8988T (cell line): Measurements from ENCODE around the gene CERKL.
"Not testable (repeated sequence)": the region's sequence is repeated elsewhere in the genome, so short reads cannot be mapped to it uniquely, and the experiment has no call there.

ENCODE experiments used
- DNase-seq: peaks from one replicate; pipeline ENCODE4 v3.0.0; 2011

The CERKL gene

DNA sequence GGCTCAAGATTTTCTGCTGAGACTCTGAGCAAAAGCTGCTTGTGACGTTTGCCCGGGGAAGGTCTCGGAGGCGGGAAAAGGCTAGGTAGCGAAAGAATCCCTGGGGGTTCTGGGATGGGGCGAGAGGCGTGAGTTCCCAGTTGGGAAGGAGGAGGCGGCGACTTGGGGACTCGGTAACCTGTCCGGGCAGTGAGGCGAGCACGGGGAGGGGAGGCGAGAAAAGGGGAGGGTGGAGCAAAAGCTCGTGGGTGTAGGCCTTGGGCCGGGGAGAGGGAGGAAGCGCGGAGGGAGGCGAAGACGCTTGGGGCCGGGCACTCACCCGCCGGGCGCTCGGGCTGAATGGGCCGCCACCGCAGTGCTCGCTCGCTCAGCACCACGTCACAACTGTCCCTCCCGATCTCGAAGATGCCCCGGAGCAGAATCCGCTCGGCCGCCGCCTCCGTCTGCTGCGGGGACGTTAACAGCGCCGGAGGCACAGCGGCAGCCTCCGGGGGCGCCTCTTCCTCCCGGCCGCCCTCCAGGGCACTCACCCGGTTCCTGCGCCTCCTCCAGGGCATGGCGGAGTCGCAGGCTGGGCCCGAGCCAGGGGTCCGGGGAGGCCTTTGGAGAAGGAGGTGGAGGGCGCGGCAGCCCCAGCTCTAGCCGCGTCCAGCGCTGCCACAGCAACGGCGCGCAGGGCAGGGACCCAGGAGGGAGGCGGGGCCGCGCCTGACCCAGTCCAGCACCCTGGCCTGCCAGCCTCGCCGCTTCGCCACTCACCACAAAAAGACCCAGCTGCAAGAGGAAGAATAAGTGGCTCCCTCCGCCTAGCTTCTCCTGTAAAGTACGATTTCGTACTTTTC is at the start of gene CERKL:
Gene CERKL (minus strand): TSS at position 656 of the 842 bp plus-strand sequence. CDS start 99 bp downstream, at position 557.
- DNase-seq: peak; percentile 58

- not testable (repeated sequence) for DNase-seq
Observed at GRCh38 chr2:181702519-181702918, 45.6 kb upstream of the CERKL start.

GRCh38 chr2:181698223-181698622 is 41.3 kb upstream of the CERKL start:
- DNase-seq: no peak

DNA sequence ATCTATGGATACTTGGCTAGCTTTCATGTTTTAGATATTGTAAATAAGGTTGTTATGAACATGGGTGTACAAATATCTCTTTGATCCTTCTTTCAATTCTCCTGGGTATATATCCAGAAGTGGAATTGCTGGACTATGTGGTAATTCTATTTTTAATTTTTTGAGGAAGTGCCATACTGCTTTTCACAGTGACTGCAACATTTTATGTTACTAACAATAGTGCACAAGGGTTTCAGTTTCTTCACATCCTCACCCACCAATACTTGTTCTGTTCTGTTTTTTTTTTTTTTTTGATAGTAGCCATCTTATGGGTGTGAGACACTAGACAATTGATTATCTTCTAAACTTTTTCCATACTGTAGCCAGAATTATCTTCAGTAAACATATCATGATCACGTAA is 40.7 kb upstream of the CERKL start:
- no peak for DNase-seq

DNA sequence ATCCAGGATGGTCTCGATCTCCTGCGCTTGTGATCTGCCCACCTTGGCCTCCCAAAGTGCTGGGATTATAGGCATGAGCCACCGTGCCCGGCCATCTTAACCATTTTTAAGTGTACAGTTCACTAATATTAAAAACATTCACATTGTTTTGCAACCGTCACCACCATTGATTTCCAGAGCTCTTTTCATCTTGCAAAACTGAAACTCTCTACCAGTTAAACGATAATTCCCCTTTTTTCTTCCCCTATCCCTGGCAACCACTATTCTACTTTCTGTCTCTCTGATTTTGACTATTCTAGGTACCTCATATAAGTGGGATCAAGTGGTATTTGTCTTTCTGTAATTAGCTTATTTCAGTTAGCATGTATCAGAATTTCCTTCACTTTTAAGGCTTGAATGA is 40.2 kb upstream of the CERKL start:
- DNase-seq: no peak

DNA sequence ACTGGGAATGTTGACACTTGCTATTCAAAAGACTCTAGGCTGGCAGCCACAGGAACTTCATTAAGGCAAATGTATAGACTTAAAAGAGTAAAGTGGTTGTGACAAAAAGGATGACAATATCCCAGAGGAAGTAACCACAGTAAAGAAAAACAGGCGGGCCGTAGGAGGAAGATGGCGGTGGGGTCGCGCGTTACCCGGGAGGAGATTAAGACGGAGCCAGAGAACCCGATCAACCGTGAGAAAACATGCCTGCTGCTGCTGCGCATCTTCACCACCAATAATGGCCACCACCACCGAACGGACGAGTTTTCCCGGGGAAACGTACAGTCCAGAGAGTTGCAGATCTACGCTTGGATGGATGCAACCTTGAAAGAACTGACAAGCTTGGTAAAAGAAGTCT is 37.4 kb upstream of the CERKL start:
- DNase-seq: no peak

DNA sequence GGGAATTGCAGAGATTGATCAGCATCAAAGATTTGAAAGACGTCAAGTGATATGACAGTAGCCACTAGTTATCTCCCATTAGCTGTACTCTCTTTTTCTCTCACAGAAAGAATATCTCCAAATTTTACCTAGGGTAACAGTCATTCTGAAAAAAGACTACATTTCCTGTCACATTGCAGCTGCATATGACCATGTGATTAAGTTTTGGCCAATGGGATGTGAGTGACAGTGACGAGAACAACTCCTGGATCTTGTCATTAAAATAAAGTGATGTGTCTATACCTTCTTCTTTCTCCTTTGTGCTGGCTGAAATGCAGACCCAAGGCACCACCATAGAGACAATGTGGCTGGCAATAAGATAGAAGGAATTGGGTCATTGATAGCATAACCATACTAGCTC is 34.0 kb upstream of the CERKL start:
- no peak for DNase-seq

DNA sequence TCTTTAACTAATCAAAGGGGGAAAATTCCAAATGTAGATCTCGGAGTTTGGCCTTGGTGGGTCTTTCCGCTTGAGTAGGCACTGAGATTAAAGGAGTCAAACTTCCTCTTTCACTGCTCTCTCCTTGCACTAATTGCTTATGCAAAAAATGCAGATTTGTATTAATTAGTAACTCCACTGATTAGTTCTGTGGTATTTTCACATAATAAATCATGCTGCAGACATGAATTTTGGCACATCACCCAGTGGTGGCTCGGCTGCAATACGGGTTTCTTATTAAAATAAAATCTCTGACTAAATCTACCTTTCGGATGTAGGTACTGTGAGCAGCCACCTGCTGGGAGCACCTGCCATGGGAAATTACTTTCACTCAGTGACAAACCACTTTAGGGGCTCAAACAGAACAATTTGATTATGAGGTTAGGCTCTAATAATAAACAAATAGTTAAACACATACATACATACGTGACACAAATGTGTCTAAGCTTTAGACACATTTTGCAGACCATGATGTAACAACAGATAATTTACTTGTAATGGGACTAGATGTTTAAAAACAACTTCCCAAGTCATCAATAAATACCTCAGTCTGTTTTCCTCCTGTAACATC is 29.8 kb upstream of the CERKL start:
- no peak for DNase-seq

DNA sequence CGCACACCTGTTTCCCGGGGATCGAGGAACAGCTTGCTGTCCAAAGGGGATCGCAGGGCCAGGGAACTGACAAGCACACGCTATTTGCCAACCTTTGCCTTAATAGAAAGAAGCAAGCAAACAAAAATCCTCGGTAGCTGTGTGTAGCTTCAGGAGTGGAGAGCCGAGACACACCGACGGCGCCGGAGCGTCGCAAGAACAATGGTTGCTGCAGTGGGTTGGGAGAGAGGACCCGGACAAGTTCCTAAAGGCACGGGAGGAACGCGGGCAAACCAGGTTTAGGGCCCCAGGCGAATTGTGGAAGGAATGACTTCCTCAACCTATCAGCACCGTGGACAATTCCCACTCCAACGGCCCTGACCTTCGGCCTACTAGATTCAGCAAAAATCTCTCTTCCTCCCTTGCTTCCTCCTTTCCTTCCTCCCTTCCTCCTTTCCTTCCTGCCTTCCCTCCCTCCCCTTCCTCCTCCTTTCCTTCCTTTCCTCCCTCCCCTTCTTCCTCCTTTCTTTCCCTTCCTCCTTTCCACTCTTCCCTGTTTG is 28.3 kb upstream of the CERKL start:
- DNase-seq: peak; percentile 32

- no peak for DNase-seq
Observed at GRCh38 chr2:181684454-181685149, 27.7 kb upstream of the CERKL start.

DNA sequence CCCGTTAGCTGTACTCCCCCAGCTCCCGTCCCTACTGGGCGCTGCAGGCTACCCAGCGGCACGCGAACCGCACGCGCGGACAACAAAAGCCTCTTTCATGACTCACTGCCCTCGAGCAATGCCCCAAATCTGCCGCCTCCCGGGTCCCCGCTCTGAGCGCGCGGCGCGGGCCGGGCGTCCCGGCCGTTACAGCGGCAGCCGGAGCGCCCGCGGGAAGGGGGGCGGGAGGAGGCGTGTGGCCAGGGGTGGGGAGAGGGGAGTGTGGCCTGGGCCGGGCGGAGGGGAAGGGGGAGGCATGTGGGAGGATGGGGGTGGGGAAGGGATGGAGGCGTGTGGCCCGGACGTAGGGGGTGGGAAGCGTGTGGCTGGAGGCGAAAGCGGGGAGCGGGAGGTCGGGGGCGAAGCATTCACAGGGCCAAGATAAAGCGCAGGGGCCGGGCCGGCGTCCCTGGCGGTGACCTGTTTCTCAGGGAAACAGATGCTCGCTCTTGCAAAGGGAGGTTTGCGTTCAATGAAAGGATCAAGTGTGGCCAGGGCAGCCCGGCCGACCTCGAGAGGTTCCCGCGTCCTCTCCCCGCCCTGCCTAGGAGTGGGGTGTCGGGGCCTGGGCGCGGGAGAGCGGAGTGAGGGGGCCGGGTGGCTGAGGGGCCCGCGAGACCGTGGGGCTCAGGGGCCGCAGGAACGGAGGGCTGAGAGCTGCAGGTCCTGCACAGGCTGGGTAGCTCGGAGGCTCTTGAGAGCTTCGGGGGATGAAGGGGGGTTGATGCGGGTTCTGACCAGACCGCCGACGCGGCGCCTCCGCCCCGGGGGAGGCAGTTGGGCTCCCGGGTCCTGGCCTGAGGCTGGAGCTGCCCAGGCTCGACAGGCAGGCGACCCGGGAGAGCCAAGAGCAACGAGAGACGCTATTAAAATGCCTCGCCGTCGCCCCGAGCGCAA is 26.9 kb upstream of the CERKL start:
- DNase-seq: peak; percentile 45

DNA sequence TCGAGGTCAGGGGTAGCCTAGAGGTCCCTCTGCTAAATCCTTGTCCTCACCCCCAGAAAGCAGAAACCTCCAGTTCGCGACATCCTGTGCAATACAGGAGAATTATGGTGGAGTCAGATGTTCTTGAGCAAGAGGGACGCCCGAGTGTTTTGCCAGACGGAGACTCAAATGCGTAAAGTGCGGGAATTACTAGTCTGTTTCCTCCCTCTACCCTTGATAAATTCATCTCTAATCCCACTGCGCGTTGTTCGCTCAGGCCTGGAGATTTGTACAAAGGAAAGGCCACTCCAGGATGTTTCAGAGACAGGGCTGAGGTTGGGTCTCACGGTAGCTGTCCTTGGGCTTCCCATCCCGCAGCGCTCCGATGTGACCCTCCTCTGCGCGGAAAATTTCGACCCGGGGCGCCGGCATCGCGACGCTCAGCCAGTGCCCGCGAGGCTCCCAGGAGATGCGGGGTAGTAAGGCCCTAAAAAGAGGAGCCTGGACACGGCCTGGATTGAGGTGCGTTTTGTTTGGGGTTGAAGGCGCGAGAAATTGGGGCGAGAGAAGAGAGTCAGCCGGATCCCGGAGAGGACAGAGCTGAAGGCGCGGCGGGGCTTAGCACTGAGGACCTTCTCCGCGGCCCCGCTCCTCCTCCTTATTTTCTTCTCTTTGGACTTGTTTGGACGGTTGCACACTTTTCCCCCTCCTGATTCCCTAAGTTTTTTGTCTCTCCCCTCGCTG is 26.1 kb upstream of the CERKL start:
- peak; percentile 27 for DNase-seq

- DNase-seq: no peak
Observed at GRCh38 chr2:181682026-181682789, 25.3 kb upstream of the CERKL start.

DNA sequence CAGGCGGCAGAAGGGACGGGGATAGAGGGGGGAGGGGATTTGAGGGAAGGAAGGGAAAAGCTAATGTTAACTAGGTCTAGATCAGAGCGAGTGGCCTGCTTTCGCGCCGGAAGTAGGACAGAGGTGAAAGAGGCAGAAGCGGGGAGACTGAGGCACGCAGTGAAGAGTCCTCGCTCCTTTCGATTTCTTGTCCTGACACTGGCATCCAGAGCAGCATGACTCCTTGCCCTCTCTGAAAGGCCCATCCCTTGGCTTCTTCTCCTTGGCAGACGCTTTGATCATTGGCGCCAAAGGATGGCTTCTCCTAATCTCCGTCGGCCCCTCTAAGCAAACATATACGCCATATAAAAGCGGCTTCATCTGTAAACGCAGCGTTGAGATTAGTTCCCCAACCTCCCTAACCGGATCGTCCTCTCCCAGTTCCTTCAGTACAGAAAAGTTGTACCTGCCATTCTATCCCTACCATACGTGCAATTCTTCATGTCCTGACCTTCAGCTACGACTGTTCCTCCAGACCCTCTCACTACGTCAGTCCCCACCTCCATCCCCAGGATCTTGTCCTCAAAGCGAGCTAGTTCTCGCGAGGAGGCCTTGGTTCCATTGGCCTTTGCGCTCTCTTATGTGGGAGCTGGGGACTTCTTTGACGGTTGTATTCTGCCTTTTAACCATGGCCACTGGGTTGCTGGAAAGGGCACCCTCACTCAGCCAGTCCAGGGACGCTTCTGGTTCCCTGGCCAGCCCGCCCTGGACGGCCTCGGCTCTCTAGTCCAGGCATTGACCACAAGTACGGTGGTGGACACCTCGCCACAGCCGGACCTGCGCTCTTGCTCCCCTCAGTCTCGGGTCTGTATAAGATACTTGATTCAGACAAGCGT is 24.3 kb upstream of the CERKL start:
- DNase-seq: no peak

DNA sequence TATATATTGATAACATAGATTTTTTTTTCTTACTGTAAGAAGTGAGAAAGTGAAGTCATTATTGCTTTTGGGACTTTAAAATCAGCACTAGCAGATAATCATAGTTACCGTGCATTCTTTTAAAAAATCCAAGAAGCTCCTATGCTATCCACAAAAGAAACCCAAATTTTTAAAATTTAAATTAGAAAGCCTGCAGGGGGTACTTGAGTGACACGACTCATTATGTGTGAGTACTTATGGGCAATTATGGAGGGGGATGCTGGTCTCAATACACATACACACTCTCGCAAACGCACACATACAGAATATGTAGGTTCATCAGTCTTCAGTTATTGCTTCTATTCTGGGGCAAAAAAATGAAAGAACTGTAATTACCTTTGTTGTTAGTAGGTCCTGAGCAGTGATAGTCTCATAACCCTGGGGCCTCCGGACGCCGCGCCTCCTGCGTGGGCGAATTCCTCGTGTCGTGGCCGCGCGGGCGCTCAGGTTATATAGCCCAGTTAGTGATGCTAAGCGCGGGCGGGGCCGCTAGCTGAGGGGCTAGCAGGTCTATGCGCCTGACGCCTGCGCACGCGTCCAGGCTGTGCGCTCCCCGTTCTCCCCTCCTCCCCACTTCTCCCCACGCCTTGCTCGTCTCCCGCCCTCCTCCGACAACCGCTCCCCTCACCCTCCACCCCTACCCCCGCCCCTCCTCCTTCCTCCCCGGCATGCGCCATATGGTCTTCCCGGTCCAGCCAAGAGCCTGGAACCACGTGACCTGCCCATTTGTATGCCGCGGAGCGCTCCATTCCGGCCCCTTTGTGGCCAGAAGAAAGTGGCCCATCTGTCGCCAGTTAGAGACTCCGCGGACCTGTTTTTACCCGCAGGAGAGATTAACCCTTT is 23.4 kb upstream of the CERKL start, which contains the start of gene NEUROD1:
Gene NEUROD1 (minus strand): TSS at position 463 of the 882 bp plus-strand sequence. CDS start 1,657 bp downstream, outside the sequence.
- DNase-seq: no peak

GRCh38 chr2:181679544-181679979 is 22.7 kb upstream of the CERKL start:
- no peak for DNase-seq

DNA sequence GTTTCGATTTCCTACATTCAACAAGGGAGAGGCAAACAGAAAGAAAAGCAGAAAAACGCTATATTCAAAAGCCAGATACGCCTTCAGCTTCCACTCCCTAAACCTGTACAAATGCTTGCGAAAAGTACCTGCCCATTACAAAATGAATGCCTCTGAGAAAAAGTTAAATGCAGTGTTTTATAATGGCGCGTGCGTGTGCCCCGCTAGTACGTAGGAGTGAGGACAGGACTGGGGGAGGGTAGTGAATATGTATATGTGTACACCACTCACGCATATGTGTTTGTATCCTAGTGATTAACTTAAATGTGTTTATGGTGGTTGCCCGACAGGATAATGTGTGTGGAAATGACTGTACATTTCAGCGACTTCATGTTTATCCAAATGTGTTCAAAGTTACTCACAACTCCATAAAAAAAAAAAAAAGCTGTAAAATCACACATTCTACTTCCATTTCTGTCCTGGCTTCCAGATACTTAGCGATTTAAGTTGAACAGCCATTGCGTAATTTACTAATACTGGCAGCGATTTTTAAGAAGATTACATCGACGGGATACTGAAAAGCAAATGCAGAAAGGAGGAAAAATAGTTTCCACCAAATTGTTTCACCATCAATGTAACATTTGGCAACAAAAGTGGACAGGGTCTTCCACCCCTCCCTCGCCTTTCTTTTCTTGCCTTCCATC is 22.1 kb upstream of the CERKL start:
- DNase-seq: no peak
